Calu3 (cell line): ENCODE results near the gene TSSK1B. TPM values are rescaled to one million over a fixed set of nuclear protein-coding genes. Genes with fewer than 3 reads are reported as not detected.
"Not testable (repeated sequence)": the region's sequence is repeated elsewhere in the genome, so short reads cannot be mapped to it uniquely, and the experiment has no call there.

Experiments
- BruUV-seq: library from RNA; stranded (reverse); fragments of 400-500 nt; replicated peaks from 2 replicates; lab custom pipeline; 2021; lab: Mats Ljungman, UMichigan
- CTCF ChIA-PET: fragments of 300-600 bp; sonication (Branson Sonifier 250); formaldehyde crosslinking; loops from one replicate; lab custom pipeline; 2022; ENCODE audit warnings: antibody characterized with exemption; lab: Charles Lee
- DNase-seq: peaks from one replicate; pipeline ENCODE4 v3.0.0; 2022
- H3K27ac Mint-ChIP-seq: one replicate; pipeline ENCODE4 v1.8.0; 2022; ENCODE audit warnings: mixed read lengths; ENCODE audit not compliant: unreplicated experiment
- H3K27me3 Mint-ChIP-seq: one replicate; pipeline ENCODE4 v1.8.0; 2022; ENCODE audit warnings: mixed read lengths; ENCODE audit not compliant: unreplicated experiment
- H3K36me3 Mint-ChIP-seq: one replicate; pipeline ENCODE4 v1.8.0; 2022; ENCODE audit warnings: mild to moderate bottlenecking, moderate library complexity, mixed read lengths; ENCODE audit not compliant: insufficient read depth, unreplicated experiment
- H3K4me1 Mint-ChIP-seq: one replicate; pipeline ENCODE4 v1.8.0; 2022; ENCODE audit warnings: mild to moderate bottlenecking, low read depth, mixed read lengths; ENCODE audit not compliant: unreplicated experiment
- H3K4me3 Mint-ChIP-seq: one replicate; pipeline ENCODE4 v1.8.0; 2022; ENCODE audit warnings: mild to moderate bottlenecking, low read depth, moderate library complexity, mixed read lengths; ENCODE audit not compliant: unreplicated experiment
- H3K9me3 Mint-ChIP-seq: one replicate; pipeline ENCODE4 v1.8.0; 2022; ENCODE audit warnings: low read depth, mixed read lengths; ENCODE audit not compliant: unreplicated experiment
- CTCF ChIP-seq: fragments of 200-600 bp; IDR thresholded peaks from one replicate; pipeline ENCODE4 v1.8.0; 2022; ENCODE audit warnings: antibody characterized with exemption; ENCODE audit not compliant: unreplicated experiment
- intact Hi-C: fragments of 100-400 bp; cut with micrococcal nuclease; formaldehyde crosslinking; loops from one replicate; pipeline ENCODE4 v1.10.0; 2022; ENCODE audit not compliant: unreplicated experiment
- total RNA-seq: library from RNA; stranded (reverse); gene quantifications from 2 replicates; pipeline ENCODE4 v1.2.3, GENCODE V29; 2022

The TSSK1B gene
- total RNA-seq, 1 experiment from 2014 or later, result not detected

- Mint-ChIP-seq H3K9me3 (no peaks in the 10 kb centered on the region), H3K27me3 (peaks cover 22% of the 10 kb centered on the region), H3K4me3 (no peak overlapping the region), H3K27ac (no peak overlapping the region), H3K4me1 (no peaks in the 10 kb centered on the region), H3K36me3 (no peaks in the 10 kb centered on the region)
- BruUV-seq, result no TSS peak
- no peak for DNase-seq
- CTCF ChIA-PET, result no interaction called here
- TF ChIP-seq CTCF, result no peak
- intact Hi-C loops, result no loop called here
These were observed 30.5 kb downstream of the TSSK1B start for GRCh38 chr5:113404269-113404668.

GRCh38 chr5:113397986-113398385 lies 36.8 kb downstream of the TSSK1B start:
- H3K4me1 Mint-ChIP-seq, H3K4me3 Mint-ChIP-seq, H3K27ac Mint-ChIP-seq, CTCF ChIA-PET, DNase-seq, BruUV-seq, H3K36me3 Mint-ChIP-seq, H3K9me3 Mint-ChIP-seq, intact Hi-C loops: not testable (repeated sequence)
- H3K27me3 Mint-ChIP-seq, result peaks cover 11% of the 10 kb centered on the region

GRCh38 chr5:113397046-113397445 lies 37.7 kb downstream of the TSSK1B start:
- Mint-ChIP-seq H3K27me3 (peaks cover 11% of the 10 kb centered on the region), H3K9me3 (no peaks in the 10 kb centered on the region), H3K4me3 (no peak overlapping the region), H3K27ac (no peak overlapping the region), H3K4me1 (no peaks in the 10 kb centered on the region), H3K36me3 (no peaks in the 10 kb centered on the region)
- intact Hi-C loops, result no loop called here
- CTCF ChIA-PET, result no interaction called here
- TF ChIP-seq CTCF, result no peak
- BruUV-seq, result no TSS peak
- DNase-seq, result no peak

DNA sequence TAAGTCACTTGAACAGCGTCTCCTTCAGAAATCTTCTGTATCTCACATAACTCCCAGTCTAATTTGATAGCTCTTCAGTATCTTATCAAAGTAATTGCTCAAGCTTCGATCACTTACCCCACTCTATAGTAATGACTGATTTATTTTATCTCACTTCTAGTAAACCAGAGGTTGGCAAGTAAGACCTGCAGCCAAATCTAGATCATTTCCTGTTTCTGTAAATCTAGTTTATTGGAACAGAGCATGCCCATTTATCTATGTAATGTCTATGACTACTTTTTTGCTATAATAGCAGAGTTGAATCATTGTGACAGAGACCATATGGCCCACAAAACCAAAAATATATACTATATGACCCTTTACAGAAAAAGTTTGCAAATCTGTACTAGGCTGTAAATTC lies 40.1 kb downstream of the TSSK1B start:
- intact Hi-C loops, result no loop called here
- H3K27me3 Mint-ChIP-seq, result peaks cover 11% of the 10 kb centered on the region
- no peaks in the 10 kb centered on the region for H3K36me3 Mint-ChIP-seq
- H3K9me3 Mint-ChIP-seq, result no peaks in the 10 kb centered on the region
- no peak overlapping the region for H3K27ac Mint-ChIP-seq
- BruUV-seq, result no TSS peak
- H3K4me1 Mint-ChIP-seq, result no peaks in the 10 kb centered on the region
- no peak overlapping the region for H3K4me3 Mint-ChIP-seq
- CTCF ChIA-PET, result no interaction called here
- DNase-seq, result no peak
- no peak for TF ChIP-seq CTCF

GRCh38 chr5:113390224-113390623 lies 44.6 kb downstream of the TSSK1B start:
- peaks cover 11% of the 10 kb centered on the region for H3K27me3 Mint-ChIP-seq
- H3K36me3 Mint-ChIP-seq, result no peaks in the 10 kb centered on the region
- no peak for TF ChIP-seq CTCF
- intact Hi-C loops, result no loop called here
- H3K9me3 Mint-ChIP-seq, result no peaks in the 10 kb centered on the region
- DNase-seq, result no peak
- no peak overlapping the region for H3K4me3 Mint-ChIP-seq
- CTCF ChIA-PET, result no interaction called here
- no TSS peak for BruUV-seq
- H3K4me1 Mint-ChIP-seq, result no peaks in the 10 kb centered on the region
- no peak overlapping the region for H3K27ac Mint-ChIP-seq
